ENCODE data around the gene KRTAP29-1. TPM values are rescaled to one million over a fixed set of nuclear protein-coding genes. Genes with fewer than 3 reads are reported as not detected.

The KRTAP29-1 gene
- total RNA-seq, 1 donor from 2014 or later, result not detected

Other genes starting within 250 kb of the KRTAP29-1 start
- gene KRTAP2-2, start 247.6 kb downstream of the KRTAP29-1 start, total RNA-seq, result not detected in 2 replicates
- gene KRTAP2-3, start 242.7 kb downstream of the KRTAP29-1 start, total RNA-seq, result not detected in 2 replicates
- gene KRTAP2-4, start 237.0 kb downstream of the KRTAP29-1 start, total RNA-seq, result not detected in 2 replicates
- not detected in 2 replicates for gene KRTAP4-7, start 218.7 kb downstream of the KRTAP29-1 start, total RNA-seq
- gene KRTAP4-8, start 204.7 kb downstream of the KRTAP29-1 start, total RNA-seq, result not detected in 2 replicates
- gene KRTAP4-16, start 200.6 kb downstream of the KRTAP29-1 start, total RNA-seq, result not detected in 2 replicates
- not detected in 2 replicates for gene KRTAP4-9, start 197.5 kb downstream of the KRTAP29-1 start, total RNA-seq
- not detected in 2 replicates for gene KRTAP4-11, start 184.5 kb downstream of the KRTAP29-1 start, total RNA-seq
- gene KRTAP4-12, start 178.7 kb downstream of the KRTAP29-1 start, total RNA-seq, result not detected in 2 replicates
- gene KRTAP4-6, start 162.3 kb downstream of the KRTAP29-1 start, total RNA-seq, result not detected in 2 replicates
- not detected in 2 replicates for gene KRTAP4-5, start 153.0 kb downstream of the KRTAP29-1 start, total RNA-seq
- not detected in 2 replicates for gene KRTAP4-4, start 142.1 kb downstream of the KRTAP29-1 start, total RNA-seq
- not detected in 2 replicates for gene KRTAP4-3, start 134.6 kb downstream of the KRTAP29-1 start, total RNA-seq
- gene KRTAP4-2, start 124.6 kb downstream of the KRTAP29-1 start, total RNA-seq, result not detected in 2 replicates
- gene KRTAP4-1, start 117.9 kb downstream of the KRTAP29-1 start, total RNA-seq, result not detected in 2 replicates
- gene KRTAP9-1, start 113.0 kb downstream of the KRTAP29-1 start, total RNA-seq, result not detected in 2 replicates
- not detected in 2 replicates for gene KRTAP9-2, start 76.2 kb downstream of the KRTAP29-1 start, total RNA-seq
- not detected in 2 replicates for gene KRTAP9-3, start 70.4 kb downstream of the KRTAP29-1 start, total RNA-seq
- not detected in 2 replicates for gene KRTAP9-8, start 64.9 kb downstream of the KRTAP29-1 start, total RNA-seq
- gene KRTAP9-4, start 53.2 kb downstream of the KRTAP29-1 start, total RNA-seq, result not detected in 2 replicates
- not detected in 2 replicates for gene KRTAP9-9, start 47.5 kb downstream of the KRTAP29-1 start, total RNA-seq
- not detected in 2 replicates for gene KRTAP9-6, start 37.5 kb downstream of the KRTAP29-1 start, total RNA-seq
- gene KRTAP9-7, start 27.2 kb downstream of the KRTAP29-1 start, total RNA-seq, result not detected in 2 replicates
- not detected in 2 replicates for gene KRTAP16-1, start 6.5 kb upstream of the KRTAP29-1 start, total RNA-seq
- gene KRTAP17-1, start 12.9 kb upstream of the KRTAP29-1 start, total RNA-seq, result not detected in 2 replicates
- not detected in 2 replicates for gene KRT33A, start 48.0 kb upstream of the KRTAP29-1 start, total RNA-seq
- gene KRT33B, start 67.0 kb upstream of the KRTAP29-1 start, total RNA-seq, result not detected in 2 replicates
- gene KRT34, start 79.5 kb upstream of the KRTAP29-1 start, total RNA-seq, result not detected in 2 replicates
- gene KRT31, start 94.8 kb upstream of the KRTAP29-1 start, total RNA-seq, result not detected in 2 replicates
- not detected in 2 replicates for gene KRT37, start 121.7 kb upstream of the KRTAP29-1 start, total RNA-seq
- gene KRT38, start 138.1 kb upstream of the KRTAP29-1 start, total RNA-seq, result not detected in 2 replicates
- not detected in 2 replicates for gene KRT32, start 164.5 kb upstream of the KRTAP29-1 start, total RNA-seq
- gene KRT35, start 178.3 kb upstream of the KRTAP29-1 start, total RNA-seq, result not detected in 2 replicates
- not detected in 2 replicates for gene KRT36, start 187.1 kb upstream of the KRTAP29-1 start, total RNA-seq
- gene KRT13, start 202.8 kb upstream of the KRTAP29-1 start, total RNA-seq, result not detected in 2 replicates
- not detected in 2 replicates for gene KRT15, start 216.0 kb upstream of the KRTAP29-1 start, total RNA-seq
- gene KRT19, start 225.5 kb upstream of the KRTAP29-1 start, total RNA-seq, result not detected in 2 replicates